ENCODE measurements around the gene KCNK5. TPM values are rescaled to one million over a fixed set of nuclear protein-coding genes. Genes with fewer than 3 reads are reported as not detected.

Gene KCNK5
- polyA plus RNA-seq, 1 experiment: not detected

DNA sequence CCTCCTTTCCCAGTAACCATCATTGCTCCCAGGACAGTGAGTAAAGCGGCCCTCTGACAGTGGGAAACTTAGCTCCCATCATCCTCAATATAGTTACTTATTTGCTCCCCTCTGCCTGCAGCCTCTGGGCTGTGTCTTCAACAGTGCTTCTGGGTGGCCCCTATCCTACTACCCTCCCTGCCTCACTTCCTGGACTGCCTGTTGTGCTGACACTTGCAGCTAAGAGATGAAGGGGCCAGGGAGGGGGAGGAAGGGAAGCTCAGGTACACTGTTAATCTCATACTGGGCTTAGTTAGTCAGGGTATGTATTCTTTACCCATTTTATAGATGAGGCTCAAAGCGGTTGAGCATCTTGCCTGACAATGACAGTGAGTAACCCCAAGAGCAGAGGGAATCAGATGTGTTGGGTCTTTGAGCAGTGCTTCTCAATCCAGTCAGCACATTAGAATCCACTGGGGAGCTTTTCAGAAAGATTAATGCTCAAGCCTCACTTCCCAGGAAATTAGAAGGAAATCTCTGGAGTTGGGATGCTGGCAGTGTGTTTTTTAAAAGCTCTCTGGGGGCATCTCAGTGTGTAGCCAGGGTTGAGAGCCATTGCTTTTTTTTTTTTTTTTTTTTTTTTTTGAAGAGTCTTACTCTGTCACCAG, 27.1 kb upstream of the KCNK5 start:
- no peak overlapping the region for H3K27ac ChIP-seq (ENCODE audit: low read depth, low read length)
- no peaks in the 10 kb centered on the region for H3K9me3 ChIP-seq (ENCODE audit: control insufficient read depth, insufficient read depth, low read length)
- DNase-seq (ENCODE audit: low read depth, low spot score): no peak
- POLR2A ChIA-PET: no interaction called here
- H3K4me3 ChIP-seq (ENCODE audit: low read depth, low read length): no peak overlapping the region
- TF ChIP-seq CTCF (IDR thresholded peaks at IDR 0.05; ENCODE audit: low read depth, low read length): no peak
- CTCF ChIA-PET: interaction anchor here (0.6 kb wide), 1 partner anchor 23 kb away, joined by 4 read pairs; no protein-coding TSS in a partner anchor
- H3K27me3 ChIP-seq (ENCODE audit: control insufficient read depth, insufficient read depth, low read length): no peaks in the 10 kb centered on the region

DNA sequence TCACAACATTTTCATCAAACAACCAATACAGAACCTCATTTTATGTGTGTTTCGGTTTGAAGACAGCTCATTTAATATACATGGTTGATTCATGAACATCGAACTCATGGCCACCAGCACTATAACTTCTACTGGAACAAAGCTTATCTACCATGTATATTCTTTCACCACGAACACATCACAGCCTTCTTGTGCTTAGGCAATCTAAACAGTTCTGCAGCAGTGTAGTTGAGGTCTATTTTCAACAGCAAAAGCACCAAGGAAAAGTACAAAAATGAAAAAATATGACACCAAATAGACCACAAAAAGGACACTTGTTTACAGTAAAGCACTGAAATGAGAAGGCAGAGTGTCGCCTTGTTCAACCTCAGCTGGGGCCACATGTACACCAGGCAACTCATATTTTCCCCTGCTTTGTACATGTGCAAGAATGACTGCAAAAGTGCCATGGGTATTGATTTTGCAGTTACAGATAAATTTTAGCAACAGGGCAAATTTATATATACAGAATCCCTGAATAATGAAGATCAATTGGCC, 25.8 kb upstream of the KCNK5 start:
- no peak overlapping the region for H3K27ac ChIP-seq (ENCODE audit: low read depth, low read length)
- H3K9me3 ChIP-seq (ENCODE audit: control insufficient read depth, insufficient read depth, low read length): no peaks in the 10 kb centered on the region
- no peak for TF ChIP-seq CTCF (IDR thresholded peaks at IDR 0.05; ENCODE audit: low read depth, low read length)
- H3K27me3 ChIP-seq (ENCODE audit: control insufficient read depth, insufficient read depth, low read length): no peaks in the 10 kb centered on the region
- ChIA-PET CTCF (interaction anchor here (0.7 kb wide), 1 partner anchor 10 kb away, joined by 3 read pairs; no protein-coding TSS in a partner anchor), POLR2A (no interaction called here)
- DNase-seq (ENCODE audit: low read depth, low spot score): no peak
- no peak overlapping the region for H3K4me3 ChIP-seq (ENCODE audit: low read depth, low read length)

DNA sequence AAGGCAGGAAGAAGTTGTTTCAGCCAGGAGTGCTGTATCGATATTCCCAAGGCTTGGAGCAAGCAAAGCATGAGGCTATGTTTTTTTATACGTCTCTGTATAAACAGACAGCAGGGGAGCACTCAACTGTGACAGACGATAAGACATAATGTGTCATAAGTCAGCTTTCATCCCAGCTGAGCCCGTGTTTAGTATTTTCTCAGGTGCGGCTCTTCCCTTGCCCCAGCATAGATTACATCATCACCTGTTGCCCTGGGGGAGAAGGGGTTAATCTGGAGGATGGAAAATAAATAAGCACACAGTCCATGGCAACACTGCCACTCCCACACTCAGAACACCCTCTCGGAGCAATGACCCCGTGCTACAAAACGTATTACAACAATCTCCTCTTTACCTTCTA, 22.1 kb upstream of the KCNK5 start:
- Histone ChIP-seq H3K4me3 (ENCODE audit: low read depth, low read length) (no peak overlapping the region), H3K27me3 (ENCODE audit: control insufficient read depth, insufficient read depth, low read length) (no peaks in the 10 kb centered on the region), H3K27ac (ENCODE audit: low read depth, low read length) (no peak overlapping the region), H3K9me3 (ENCODE audit: control insufficient read depth, insufficient read depth, low read length) (no peaks in the 10 kb centered on the region)
- ChIA-PET CTCF (no interaction called here), POLR2A (no interaction called here)
- TF ChIP-seq CTCF (IDR thresholded peaks at IDR 0.05; ENCODE audit: low read depth, low read length): no peak
- DNase-seq (ENCODE audit: low read depth, low spot score): no peak

DNA sequence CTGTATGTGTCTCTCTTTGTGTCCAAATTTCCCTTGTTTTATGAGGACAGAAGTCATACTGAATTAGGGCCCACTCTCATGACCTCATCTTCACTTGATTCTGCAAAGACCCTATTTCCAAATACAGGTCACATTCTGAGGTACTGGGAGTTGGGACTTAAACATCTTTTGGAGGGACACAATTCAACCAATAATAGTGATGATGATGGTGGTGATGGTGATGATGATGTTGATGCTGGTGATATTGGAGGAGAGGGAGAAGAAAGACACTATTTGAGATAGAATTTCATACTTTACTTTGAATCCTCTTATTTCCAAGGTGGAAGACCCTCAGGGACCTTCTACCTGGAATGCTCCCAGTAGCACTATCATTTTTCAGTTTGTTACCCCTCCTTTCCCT, 21.2 kb upstream of the KCNK5 start:
- ChIA-PET CTCF (no interaction called here), POLR2A (no interaction called here)
- no peaks in the 10 kb centered on the region for H3K27me3 ChIP-seq (ENCODE audit: control insufficient read depth, insufficient read depth, low read length)
- DNase-seq (ENCODE audit: low read depth, low spot score): no peak
- no peak overlapping the region for H3K4me3 ChIP-seq (ENCODE audit: low read depth, low read length)
- H3K27ac ChIP-seq (ENCODE audit: low read depth, low read length): no peak overlapping the region
- no peak for TF ChIP-seq CTCF (IDR thresholded peaks at IDR 0.05; ENCODE audit: low read depth, low read length)
- H3K9me3 ChIP-seq (ENCODE audit: control insufficient read depth, insufficient read depth, low read length): no peaks in the 10 kb centered on the region

DNA sequence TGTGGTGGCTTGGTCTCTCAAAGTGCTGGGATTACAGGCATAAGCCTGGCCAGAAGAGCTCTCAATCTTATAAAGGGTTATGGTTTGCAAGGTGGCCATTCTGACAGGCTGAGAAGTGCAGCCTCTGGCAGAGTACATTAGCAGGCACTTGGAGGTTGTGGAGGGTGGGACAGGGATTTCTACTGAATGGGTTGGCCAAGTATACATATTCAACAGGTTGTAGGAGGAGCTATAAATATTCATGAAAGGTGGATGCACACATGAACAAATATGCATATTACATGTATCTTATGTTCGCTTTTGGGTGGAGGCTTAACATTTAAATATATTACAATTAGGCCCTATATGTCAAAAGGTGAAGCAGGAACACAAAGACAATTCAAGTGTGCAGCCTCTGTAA, 20.0 kb upstream of the KCNK5 start:
- no peak overlapping the region for H3K4me3 ChIP-seq (ENCODE audit: low read depth, low read length)
- TF ChIP-seq CTCF (IDR thresholded peaks at IDR 0.05; ENCODE audit: low read depth, low read length): no peak
- no peak for DNase-seq (ENCODE audit: low read depth, low spot score)
- ChIA-PET POLR2A (no interaction called here), CTCF (no interaction called here)
- no peaks in the 10 kb centered on the region for H3K27me3 ChIP-seq (ENCODE audit: control insufficient read depth, insufficient read depth, low read length)
- no peaks in the 10 kb centered on the region for H3K9me3 ChIP-seq (ENCODE audit: control insufficient read depth, insufficient read depth, low read length)
- H3K27ac ChIP-seq (ENCODE audit: low read depth, low read length): no peak overlapping the region

Data from AG04450 (cell line).